A549 (cell line): Measurements from ENCODE around the gene MAP3K20. TPM values are rescaled to one million over a fixed set of nuclear protein-coding genes. Genes with fewer than 3 reads are reported as not detected.
"Not testable (repeated sequence)": the region's sequence is repeated elsewhere in the genome, so short reads cannot be mapped to it uniquely, and the experiment has no call there.

Experiments used
- ATAC-seq, 2 experiments: fragments of 200-7000 bp in 1 of 2; fragments of >200 bp in 1 of 2; cut with Nextera tagmentation in 1 of 2; cut with Tn5 transposase in 1 of 2; 3 replicates each; pipeline versions ENCODE4 v1.8.0 to v1.9.1; 2018 to 2020; ENCODE audit warnings: mild to moderate bottlenecking in 1 of 2, moderate library complexity in 1 of 2
- CTCF ChIA-PET: fragments of 300-600 bp; sonication (Branson Sonifier 250); formaldehyde crosslinking; extraction: SDS; loops from one replicate; lab custom pipeline; 2021; ENCODE audit warnings: antibody characterized with exemption, inconsistent platforms; lab: Yijun Ruan, JAX
- POLR2A ChIA-PET: fragments of 350-600 bp; formaldehyde crosslinking; extraction: SDS; loops from one replicate; lab custom pipeline; 2021; ENCODE audit warnings: antibody characterized with exemption, inconsistent platforms; lab: Yijun Ruan, JAX
- DNase-seq, 2 experiments: peaks; one replicate each; pipeline versions ENCODE4 v3.0.0 to v3.0.0-alpha.2; 2011 to 2016; ENCODE audit warnings: low read depth in 1 of 2, low spot score in 1 of 2
- FAIRE-seq: peaks from 2 replicates; lab custom pipeline; 2011; peaks lifted over from hg19 to GRCh38; lab: Jason Lieb, UNC
- H3K27ac ChIP-seq, 2 experiments: fragments of >200 bp; sonication (Bioruptor Twin); formaldehyde crosslinking; 3 replicates each; pipeline ENCODE4 v1.5.1; 2016 to 2017
- H3K4me1 ChIP-seq: fragments of >200 bp; sonication (Bioruptor Twin); formaldehyde crosslinking; 3 replicates; pipeline ENCODE4 v1.6.1; 2016
- H3K4me2 ChIP-seq: fragments of >200 bp; sonication (Bioruptor Twin); formaldehyde crosslinking; 3 replicates; pipeline ENCODE4 v1.6.1; 2016
- H3K4me3 ChIP-seq: fragments of >200 bp; sonication (Bioruptor Twin); formaldehyde crosslinking; 3 replicates; pipeline ENCODE4 v1.5.1; 2016
- H3K9me3 ChIP-seq: fragments of >200 bp; sonication (Bioruptor Twin); formaldehyde crosslinking; 3 replicates; pipeline ENCODE4 v1.6.1; 2016
- BHLHE40 ChIP-seq: IDR thresholded peaks from 2 replicates; pipeline ENCODE4 v1.6.1; 2012; ENCODE audit warnings: low read depth, low read length, inconsistent platforms
- CBX2 ChIP-seq: fragments of 200-600 bp; sonication (generic); IDR thresholded peaks from 2 replicates; pipeline ENCODE4 v1.6.1; 2016; ENCODE audit warnings: low read depth, mild to moderate bottlenecking, borderline replicate concordance
- CEBPB ChIP-seq, 2 experiments: fragments of >200 bp in 1 of 2; sonication (Bioruptor Twin) in 1 of 2; formaldehyde crosslinking in 1 of 2; IDR thresholded peaks; 2 replicates each; pipeline ENCODE4 v1.6.1; 2012 to 2016
- CHD2 ChIP-seq: fragments of 150-350 bp; IDR thresholded peaks from 2 replicates; pipeline ENCODE4 v1.6.1; 2014; ENCODE audit warnings: low read length; ENCODE audit not compliant: partially characterized antibody
- E2F6 ChIP-seq: IDR thresholded peaks from 2 replicates; pipeline ENCODE4 v1.6.1; 2012; ENCODE audit warnings: low read depth, borderline replicate concordance
- HDAC2 ChIP-seq: fragments of 200-600 bp; sonication (generic); IDR thresholded peaks from 2 replicates; pipeline ENCODE4 v1.6.1; 2016
- HMGXB4 ChIP-seq: fragments of 250-450 bp; sonication (Bioruptor Pico); IDR thresholded peaks from 2 replicates; pipeline ENCODE4 v1.5.0; 2021; ENCODE audit warnings: mild to moderate bottlenecking, moderate library complexity, borderline replicate concordance
- HOXA7 ChIP-seq: fragments of 250-450 bp; sonication (Bioruptor Pico); IDR thresholded peaks from 2 replicates; pipeline ENCODE4 v1.5.0; 2020; ENCODE audit warnings: mild to moderate bottlenecking, moderate library complexity
- HOXB13 ChIP-seq: fragments of 250-450 bp; sonication (Bioruptor Pico); IDR thresholded peaks from 2 replicates; pipeline ENCODE4 v1.5.0; 2020; ENCODE audit warnings: low read depth, mild to moderate bottlenecking, moderate library complexity
- HOXB5 ChIP-seq: fragments of 250-450 bp; sonication (Bioruptor Pico); IDR thresholded peaks from 2 replicates; pipeline ENCODE4 v1.5.0; 2020; ENCODE audit warnings: mild to moderate bottlenecking, moderate library complexity
- MAFK ChIP-seq: fragments of 450-650 bp; IDR thresholded peaks from 2 replicates; pipeline ENCODE4 v1.6.1; 2014; ENCODE audit not compliant: partially characterized antibody
- MAZ ChIP-seq: fragments of 150-350 bp; IDR thresholded peaks from 2 replicates; pipeline ENCODE4 v1.6.1; 2014; ENCODE audit warnings: antibody characterized with exemption, low read depth, low read length, borderline replicate concordance
- MYC ChIP-seq: IDR thresholded peaks from 2 replicates; pipeline ENCODE4 v1.6.1; 2012; ENCODE audit warnings: mild to moderate bottlenecking, inconsistent platforms, low read length, improper control_type of control experiment, borderline replicate concordance
- NPAS2 ChIP-seq: fragments of 250-450 bp; sonication (Bioruptor Pico); IDR thresholded peaks from 2 replicates; pipeline ENCODE4 v1.8.0; 2022; ENCODE audit warnings: mild to moderate bottlenecking, moderate library complexity, borderline replicate concordance
- PHF8 ChIP-seq: fragments of 200-600 bp; sonication (generic); IDR thresholded peaks from 2 replicates; pipeline ENCODE4 v1.6.1; 2016; ENCODE audit warnings: low read depth, mild to moderate bottlenecking, antibody characterized with exemption, moderate library complexity, borderline replicate concordance
- POLR2A ChIP-seq: IDR thresholded peaks from 2 replicates; pipeline ENCODE4 v1.6.1; 2012; ENCODE audit warnings: mild to moderate bottlenecking, low read length
- RAD21 ChIP-seq, 2 experiments: fragments of >200 bp in 1 of 2; sonication (Bioruptor Twin) in 1 of 2; formaldehyde crosslinking in 1 of 2; IDR thresholded peaks in 1 of 2; conservative IDR thresholded peaks in 1 of 2; 2 replicates in 1 of 2; 3 replicates in 1 of 2; pipeline ENCODE4 v1.6.1; 2012 to 2018; ENCODE audit warnings: inconsistent platforms in 1 of 2
- RARB ChIP-seq: fragments of 250-450 bp; sonication (Bioruptor Pico); IDR thresholded peaks from 2 replicates; pipeline ENCODE4 v1.8.0; 2021; ENCODE audit warnings: mild to moderate bottlenecking, moderate library complexity
- RCOR1 ChIP-seq: fragments of 150-350 bp; IDR thresholded peaks from 2 replicates; pipeline ENCODE4 v1.6.1; 2014; ENCODE audit warnings: antibody characterized with exemption, low read length, low read depth
- REST ChIP-seq: fragments of 200-600 bp; sonication (generic); IDR thresholded peaks from 2 replicates; pipeline ENCODE4 v1.6.1; 2016; ENCODE audit warnings: antibody characterized with exemption, mild to moderate bottlenecking, moderate library complexity
- RFX5 ChIP-seq: fragments of 450-650 bp; IDR thresholded peaks from 2 replicates; pipeline ENCODE4 v1.7.1; 2014; ENCODE audit warnings: antibody characterized with exemption, mild to moderate bottlenecking, moderate library complexity
- SMC3 ChIP-seq: fragments of >200 bp; sonication (Bioruptor Twin); formaldehyde crosslinking; IDR thresholded peaks from 3 replicates; pipeline ENCODE4 v1.6.1; 2018; ENCODE audit warnings: inconsistent platforms
- TP53 ChIP-seq: fragments of 250-450 bp; sonication (Bioruptor Pico); IDR thresholded peaks from 2 replicates; pipeline ENCODE4 v1.5.0; 2021; ENCODE audit warnings: mild to moderate bottlenecking, moderate library complexity
- USF2 ChIP-seq: fragments of 450-650 bp; IDR thresholded peaks from 2 replicates; pipeline ENCODE4 v1.6.1; 2014; ENCODE audit warnings: antibody characterized with exemption
- ZC3H11A ChIP-seq: fragments of 450-650 bp; IDR thresholded peaks from 2 replicates; pipeline ENCODE4 v1.6.1; 2014; ENCODE audit warnings: antibody characterized with exemption, mild to moderate bottlenecking
- ZNF302 ChIP-seq: fragments of 250-450 bp; sonication (Bioruptor Pico); IDR thresholded peaks from 2 replicates; pipeline ENCODE4 v1.9.0; 2021; ENCODE audit warnings: inconsistent platforms, mild to moderate bottlenecking, moderate library complexity
- WGBS: methylation state at CpG from one replicate; pipeline ENCODE4 v1.1.6; 2017; ENCODE audit errors: missing lambda C conversion rate; 5-methylcytosine and 5-hydroxymethylcytosine counted together
- polyA plus RNA-seq, 4 experiments: library from polyadenylated mRNA; depleted of rRNA in 3 of 4; stranded (reverse); fragments of >200 nt; fragmentation: RNase III in 1 of 4; extraction: RNeasy Plus Mini Kit Qiagen cat#74134 plus additional on column Dnase treatment in 1 of 4; gene quantifications; 2 replicates in 3 of 4; 3 replicates in 1 of 4; pipeline ENCODE4 v1.2.3, GENCODE V29; 2011 to 2017

Gene MAP3K20
- polyA plus RNA-seq, 2 of the 4 experiments (the other 2 are of a cell fraction) = 34.7 to 80.7 TPM

GRCh38 chr2:173280853-173281252 lies 205.2 kb downstream of the MAP3K20 start:
- ChIA-PET CTCF (interaction anchor here (1.1 to 1.9 kb wide), 2 partner anchors 10 to 14 kb away, joined by 3 to 5 read pairs; no protein-coding TSS in a partner anchor), POLR2A (no interaction called here)
- no peak for DNase-seq
- no peak for FAIRE-seq
- Histone ChIP-seq H3K4me1 (no peaks in the 10 kb centered on the region), H3K4me2 (no peak overlapping the region), H3K27ac (no peak overlapping the region), H3K4me3 (no peak overlapping the region), H3K9me3 (no peaks in the 10 kb centered on the region)
- 79% methylated on average over 11 of the region's 11 CpGs for WGBS
- TF ChIP-seq RFX5 (no peak), PHF8 (no peak), TP53 (CRISPR knock-in tag) (no peak), RAD21 (conservative IDR thresholded peaks at IDR 0.05 in 1 of 2, IDR thresholded peaks at IDR 0.05 in 1 of 2) (no peak), MAFK (no peak), HOXB13 (CRISPR knock-in tag) (no peak), NPAS2 (CRISPR knock-in tag) (no peak), POLR2A (no peak), CHD2 (no peak), USF2 (no peak)
- no peak for ATAC-seq

GRCh38 chr2:173281898-173282297 lies 206.3 kb downstream of the MAP3K20 start:
- POLR2A ChIA-PET, ATAC-seq, DNase-seq, FAIRE-seq, H3K27ac ChIP-seq, H3K9me3 ChIP-seq, H3K4me2 ChIP-seq, H3K4me3 ChIP-seq, H3K4me1 ChIP-seq: not testable (repeated sequence)
- 72% methylated on average over 8 of the region's 8 CpGs for WGBS
- CTCF ChIA-PET = interaction anchor here (0.9 kb wide), 1 partner anchor 40 kb away, joined by 4 read pairs; no protein-coding TSS in a partner anchor

GRCh38 chr2:173282795-173283545 lies 207.3 kb downstream of the MAP3K20 start:
- ChIA-PET POLR2A (no interaction called here), CTCF (interaction anchor here (0.9 to 1.4 kb wide), 3 partner anchors 15 to 117 kb away, joined by 4 to 7 read pairs (median 4); no protein-coding TSS in a partner anchor)
- DNase-seq (no peak), FAIRE-seq (no peak), ATAC-seq (no peak)
- Histone ChIP-seq H3K4me1 (no peaks in the 10 kb centered on the region), H3K4me3 (no peak overlapping the region), H3K9me3 (no peaks in the 10 kb centered on the region), H3K27ac (no peak overlapping the region), H3K4me2 (no peak overlapping the region)
- TF ChIP-seq MAZ (no peak), CHD2 (no peak), HMGXB4 (CRISPR knock-in tag) (no peak), REST (no peak), TP53 (CRISPR knock-in tag) (no peak), HDAC2 (no peak), MYC (no peak), ZC3H11A (no peak), HOXB5 (CRISPR knock-in tag) (no peak), CEBPB (IDR thresholded peaks at IDR 0.05) (no peak), HOXA7 (no peak), E2F6 (no peak), RARB (CRISPR knock-in tag) (no peak), RCOR1 (no peak), SMC3 (no peak), NPAS2 (CRISPR knock-in tag) (no peak), CBX2 (no peak), BHLHE40 (no peak), RFX5 (no peak), ZNF302 (CRISPR knock-in tag) (no peak)
- 95% methylated on average over 12 of the region's 28 CpGs for whole genome bisulfite sequencing
